GM19035 (cell line): Measurements from ENCODE around the gene ELAVL3.
"Not testable (repeated sequence)": the region's sequence is repeated elsewhere in the genome, so short reads cannot be mapped to it uniquely, and the experiment has no call there.

Source experiments
- ATAC-seq: cut with Tn5 transposase; IDR thresholded peaks from one replicate; pipeline ENCODE4 v1.9.1; 2021; ENCODE audit not compliant: unreplicated experiment

The ELAVL3 gene

DNA sequence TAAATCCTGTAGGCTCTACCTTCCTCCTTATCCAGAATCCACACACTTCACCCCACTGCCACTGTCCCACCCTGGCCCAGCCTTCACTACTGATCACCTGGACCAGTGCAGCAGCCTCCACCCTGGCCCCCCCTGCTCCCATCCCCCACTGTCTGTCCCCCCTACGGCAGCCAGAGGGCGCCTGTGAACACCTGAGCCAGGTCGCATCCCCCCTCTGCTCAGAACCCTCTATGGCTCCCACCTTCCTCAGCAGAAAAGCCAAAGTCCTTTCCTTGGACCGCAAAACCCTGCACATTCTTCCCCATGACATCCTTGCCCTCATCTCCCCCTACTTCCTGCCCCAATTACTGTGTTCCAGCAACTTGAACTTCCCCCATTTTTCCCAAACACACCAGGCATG lies 20.6 kb downstream of the ELAVL3 start:
- no peak for ATAC-seq

GRCh38 chr19:11458912-11459311 lies 21.9 kb downstream of the ELAVL3 start:
- ATAC-seq: not testable (repeated sequence)

GRCh38 chr19:11458236-11458900 lies 22.5 kb downstream of the ELAVL3 start:
- no peak for ATAC-seq

GRCh38 chr19:11457831-11458230 lies 23.0 kb downstream of the ELAVL3 start:
- ATAC-seq: no peak

GRCh38 chr19:11457115-11457514 lies 23.7 kb downstream of the ELAVL3 start:
- no peak for ATAC-seq

DNA sequence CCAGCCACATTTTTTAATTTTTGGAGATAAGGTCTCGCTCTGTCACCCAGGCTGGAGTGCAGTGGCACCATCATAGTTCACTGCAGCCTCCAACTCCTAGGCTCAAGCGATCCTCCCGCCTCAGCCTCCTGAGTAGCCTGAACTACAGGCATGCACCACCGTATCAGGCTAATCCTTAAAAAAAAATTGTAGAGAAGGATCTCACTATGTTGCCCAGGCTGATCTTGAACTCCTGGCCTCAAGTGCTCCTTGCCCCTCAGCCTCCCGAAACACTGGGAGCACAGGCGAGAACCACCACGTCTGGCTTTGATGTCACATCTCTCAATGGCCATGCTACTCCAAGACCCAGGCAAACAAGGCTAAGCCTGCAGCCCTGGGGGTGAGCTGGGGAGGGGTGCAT lies 24.2 kb downstream of the ELAVL3 start:
- no peak for ATAC-seq

- ATAC-seq: not testable (repeated sequence)
Measured at GRCh38 chr19:11455233-11455554, 25.7 kb downstream of the ELAVL3 start.

- no peak for ATAC-seq
Measured at GRCh38 chr19:11453468-11454341, 27.1 kb downstream of the ELAVL3 start.

DNA sequence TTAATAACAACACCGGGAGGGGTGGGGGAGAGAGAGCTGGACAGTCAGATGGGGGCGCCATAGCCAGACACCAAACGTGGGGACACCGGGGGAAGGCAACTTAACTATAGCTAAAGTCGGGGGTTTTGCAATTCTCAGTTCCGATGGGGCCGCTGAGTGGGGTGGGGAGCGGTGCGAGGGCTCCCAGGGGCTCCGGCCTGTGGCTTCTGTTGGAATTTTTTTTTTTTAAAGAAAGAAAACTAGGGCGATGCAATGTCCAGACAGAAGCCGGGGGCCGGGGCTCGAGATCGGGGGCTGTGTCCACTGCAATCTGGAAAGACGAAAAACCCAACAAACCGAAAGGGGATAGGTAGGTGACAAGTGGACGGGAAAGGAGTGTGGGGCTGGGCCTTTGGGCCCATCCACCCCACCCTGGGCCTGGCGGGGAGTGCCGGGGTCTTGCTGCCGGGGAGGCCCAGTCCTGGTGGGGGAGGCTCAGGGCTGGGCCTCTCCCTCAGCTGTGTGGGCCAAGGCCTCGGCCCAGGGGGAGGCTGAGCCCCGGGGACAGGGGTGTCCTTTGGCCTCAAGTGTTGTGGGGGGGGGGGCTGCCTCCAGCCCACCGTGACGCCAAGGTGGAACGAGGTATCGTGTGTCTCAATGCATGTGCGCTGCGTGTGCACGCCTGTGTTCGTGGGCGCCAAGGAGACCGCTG lies 28.1 kb downstream of the ELAVL3 start:
- no peak for ATAC-seq

DNA sequence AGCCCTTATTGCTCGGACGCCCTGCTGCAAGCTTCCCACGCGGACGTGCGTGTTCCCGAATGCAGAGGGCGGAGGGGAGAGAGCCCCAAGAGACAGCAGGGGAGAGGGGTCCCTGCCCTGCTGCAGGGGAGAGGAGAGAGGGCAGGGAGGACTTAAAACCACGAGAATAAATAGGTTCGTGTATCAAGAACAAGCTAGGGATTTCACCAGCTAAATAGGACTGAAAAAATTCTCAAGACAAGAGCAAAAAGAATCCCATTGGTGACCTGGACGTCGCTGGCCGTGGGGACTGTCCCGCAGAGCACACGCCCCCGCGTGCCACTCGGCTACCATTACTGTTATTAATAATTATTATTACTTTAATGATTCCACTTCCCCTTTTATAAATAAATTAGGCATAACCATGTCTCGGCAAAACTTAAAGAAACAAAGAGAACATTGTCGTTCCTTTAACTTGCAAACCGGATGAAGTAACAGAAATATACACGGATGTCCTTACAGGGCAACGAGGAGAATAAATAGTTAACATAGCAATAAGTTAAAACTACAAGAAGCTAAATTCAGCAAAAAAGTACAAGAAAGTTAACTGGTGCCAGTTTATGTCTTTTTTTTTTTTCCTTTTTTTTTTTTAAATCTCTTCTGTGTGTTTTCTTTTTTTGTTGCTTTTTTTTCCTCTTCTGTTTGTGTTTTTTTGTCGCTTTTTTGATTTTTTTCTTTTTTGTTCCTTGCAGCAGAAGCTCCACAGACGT lies 28.8 kb downstream of the ELAVL3 start:
- ATAC-seq: no peak

DNA sequence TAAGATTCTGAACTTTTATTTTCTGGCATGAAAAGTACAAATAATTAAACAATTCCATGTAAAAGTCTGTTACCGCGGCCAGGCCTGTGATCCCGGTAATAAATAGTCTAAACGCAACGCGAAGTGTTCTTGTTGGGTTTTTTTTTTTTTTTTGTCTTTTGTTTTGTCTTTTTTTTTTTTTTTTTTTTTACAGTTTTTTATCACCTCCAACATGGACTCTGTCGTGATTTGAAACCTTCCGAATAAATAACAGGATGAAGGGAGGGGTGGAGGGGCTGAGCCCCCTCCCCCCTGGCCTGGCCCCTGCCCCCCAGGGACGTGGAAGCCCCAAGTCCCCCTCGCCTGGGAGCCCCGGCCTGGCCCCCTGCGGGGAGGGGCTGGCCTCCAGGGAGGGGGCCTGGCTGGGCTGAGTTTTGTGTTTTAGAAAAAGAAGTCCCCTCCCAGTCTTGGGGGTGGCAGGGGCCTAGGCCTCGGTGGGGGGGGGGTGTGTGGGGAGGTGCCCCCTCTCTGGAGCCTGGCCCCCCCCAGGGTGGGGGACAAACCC lies 29.4 kb downstream of the ELAVL3 start:
- ATAC-seq: no peak

DNA sequence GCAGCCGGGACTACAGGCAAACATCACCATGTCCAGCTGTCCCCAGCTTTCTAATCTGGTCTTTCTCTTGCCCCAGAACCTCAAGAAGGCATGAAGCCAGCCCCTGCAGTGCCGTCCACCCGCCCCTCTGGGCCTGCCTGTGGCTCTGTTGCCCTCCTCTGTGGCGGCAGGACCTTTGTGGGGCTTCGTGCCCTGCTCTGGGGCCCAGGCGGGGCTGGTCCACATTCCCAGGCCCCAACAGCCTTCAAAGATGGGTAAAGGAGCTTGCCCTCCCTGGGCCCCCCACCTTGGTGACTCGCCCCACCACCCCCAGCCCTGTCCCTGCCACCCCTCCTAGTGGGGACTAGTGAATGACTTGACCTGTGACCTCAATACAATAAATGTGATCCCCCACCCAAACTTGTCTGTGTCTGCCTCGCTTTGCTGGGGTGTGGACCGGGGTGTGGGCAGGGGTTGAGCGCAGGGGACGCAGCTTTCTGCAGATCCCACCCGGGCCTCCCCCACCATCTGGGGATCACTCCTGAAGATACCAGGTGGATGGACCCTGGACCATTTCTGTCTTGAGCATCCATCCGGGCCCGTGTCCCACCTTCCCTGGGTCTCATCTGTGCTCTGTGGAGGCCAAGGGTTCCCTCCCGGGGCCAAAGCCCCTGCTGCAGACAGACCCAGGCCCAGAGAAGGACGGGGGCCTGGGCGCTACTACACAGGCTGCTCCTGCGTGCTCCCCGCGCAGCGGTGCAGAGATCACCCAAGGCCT lies 30.1 kb downstream of the ELAVL3 start:
- ATAC-seq: no peak

- no peak for ATAC-seq
Measured at GRCh38 chr19:11448923-11449554, 31.8 kb downstream of the ELAVL3 start.

DNA sequence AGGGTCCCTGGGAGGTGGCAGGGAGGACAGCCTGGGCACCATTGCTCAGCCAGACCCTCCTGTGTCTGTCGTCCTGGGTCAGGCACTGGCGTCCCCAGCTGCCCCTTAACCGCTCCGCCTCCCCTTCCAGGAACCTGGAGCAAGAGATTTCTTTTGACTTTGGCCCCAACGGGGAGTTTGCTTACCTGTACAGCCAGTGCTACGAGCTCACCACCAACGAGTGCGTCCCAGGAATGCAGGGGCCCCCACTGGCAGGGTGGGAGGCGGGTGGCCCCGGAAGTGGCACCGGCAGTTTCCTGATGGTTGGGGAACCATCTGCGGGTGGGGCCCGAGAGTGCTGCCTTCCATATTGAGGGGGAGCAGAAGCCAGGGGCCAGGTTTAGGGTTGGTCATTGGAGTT lies 32.4 kb downstream of the ELAVL3 start:
- ATAC-seq: no peak

DNA sequence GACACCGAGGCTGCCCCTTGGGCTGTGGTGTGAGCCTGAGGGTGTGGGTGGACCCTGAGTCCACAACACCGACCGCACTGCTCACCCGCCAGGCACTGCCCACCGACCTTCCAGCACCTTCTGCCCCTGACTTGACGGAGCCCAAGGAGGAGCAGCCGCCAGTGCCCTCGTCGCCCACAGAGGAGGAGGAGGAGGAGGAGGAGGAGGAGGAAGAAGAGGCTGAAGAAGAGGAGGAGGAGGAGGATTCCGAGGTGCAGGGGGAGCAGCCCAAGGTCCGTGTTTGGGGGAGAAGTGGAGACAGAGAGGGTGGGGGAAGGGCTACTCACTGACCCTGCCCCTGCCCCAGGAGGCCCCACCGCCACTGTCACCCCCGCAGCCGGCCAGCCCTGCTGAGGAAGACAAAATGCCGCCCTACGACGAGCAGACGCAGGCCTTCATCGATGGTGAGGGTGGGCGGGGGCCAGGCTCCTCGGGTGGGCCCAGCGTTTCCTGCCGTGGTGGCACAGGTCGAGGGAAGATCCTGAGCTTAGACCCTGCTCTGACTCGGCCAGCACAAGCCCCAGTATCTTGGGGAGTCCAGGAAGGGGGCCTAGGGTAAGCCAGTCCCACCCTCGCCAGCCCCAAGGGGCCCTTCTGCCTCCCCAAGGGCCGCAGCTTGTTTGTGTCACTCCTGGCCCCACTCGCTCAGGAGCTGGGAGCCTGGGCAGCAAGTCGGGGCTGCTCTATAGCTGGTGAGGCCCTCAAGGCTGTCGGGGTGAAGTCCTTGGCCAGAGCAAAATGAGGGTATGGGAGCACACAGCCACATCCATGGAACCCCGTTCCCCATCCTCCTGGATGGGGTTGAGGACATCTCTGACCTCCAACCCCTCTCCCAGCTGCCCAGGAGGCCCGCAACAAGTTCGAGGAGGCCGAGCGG lies 33.2 kb downstream of the ELAVL3 start:
- no peak for ATAC-seq

- ATAC-seq: no peak
Measured at GRCh38 chr19:11446652-11447301, 34.1 kb downstream of the ELAVL3 start.

DNA sequence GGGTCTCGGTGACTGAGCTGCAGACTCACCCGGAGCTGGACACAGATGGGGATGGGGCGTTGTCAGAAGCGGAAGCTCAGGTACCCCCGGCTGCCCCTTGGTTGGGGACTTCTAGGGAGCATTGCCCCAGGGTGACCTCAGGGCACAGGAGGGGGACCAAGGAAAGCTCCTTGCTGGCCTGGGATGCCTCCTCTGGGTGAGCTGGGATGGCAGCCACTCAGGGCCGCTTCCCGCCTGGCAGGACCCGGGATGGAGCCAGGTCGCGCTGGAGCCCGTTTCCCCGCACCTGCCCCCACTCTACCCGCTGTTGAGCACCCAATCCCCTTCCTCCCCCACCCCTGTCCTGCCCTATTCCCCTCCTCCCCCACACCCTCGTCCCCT lies 34.6 kb downstream of the ELAVL3 start:
- ATAC-seq: no peak

- no peak for ATAC-seq
Measured at GRCh38 chr19:11445141-11445540, 35.7 kb downstream of the ELAVL3 start.
